ENCODE results near the gene CDK14. TPM values are rescaled to one million over a fixed set of nuclear protein-coding genes. Genes with fewer than 3 reads are reported as not detected.

Gene CDK14
- total and polyA plus RNA-seq, 2 of the 8 experiments (the other 6 are each of a cell fraction or from before 2014, with no cell fraction given) = 5.5 to 47.3 TPM

DNA sequence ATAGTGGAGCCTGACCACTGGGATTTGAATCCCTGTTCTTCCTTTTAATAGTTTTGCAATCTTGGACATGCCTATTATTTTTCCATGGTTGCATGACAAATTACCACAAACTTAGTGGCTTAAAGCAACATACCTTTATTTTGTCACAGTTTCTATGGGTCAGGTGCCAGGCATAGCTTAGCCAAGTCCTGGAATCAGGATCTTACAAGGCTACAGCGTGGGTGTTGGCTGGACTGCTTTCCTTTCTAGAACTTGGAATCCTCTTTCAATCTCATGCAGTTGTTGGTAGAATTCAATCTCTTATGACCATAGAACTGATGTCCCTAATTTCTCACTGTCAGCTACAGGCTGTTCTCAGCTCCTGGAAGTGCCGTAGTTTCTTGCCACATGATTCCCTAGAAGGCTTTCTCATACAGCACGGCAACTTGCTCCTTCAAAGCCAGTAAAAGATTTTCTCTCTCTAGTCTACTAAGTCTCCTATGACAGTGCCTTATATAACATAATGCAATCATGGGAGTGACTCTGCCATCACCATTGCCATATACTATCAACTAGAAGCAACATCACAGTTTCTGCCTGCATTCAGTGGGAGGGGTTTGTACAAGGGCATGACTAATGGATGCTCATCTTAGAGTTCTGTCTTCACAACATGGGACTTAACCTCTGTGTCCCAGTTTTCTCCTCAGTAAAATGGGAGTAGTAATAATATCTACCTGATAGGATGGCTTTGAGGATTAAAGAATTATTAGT, 424.7 kb downstream of the CDK14 start (continued):
- TF ChIP-seq ZNF274 (IDR thresholded peaks at IDR 0.05; ENCODE audit: borderline replicate concordance, extremely low read depth, low read length) = no peak
